ENCODE data around the gene PNCK. TPM values are rescaled to one million over a fixed set of nuclear protein-coding genes. Genes with fewer than 3 reads are reported as not detected.
"Not testable (repeated sequence)": the region's sequence is repeated elsewhere in the genome, so short reads cannot be mapped to it uniquely, and the experiment has no call there.

Gene PNCK
- 0.74 TPM in 1 of 2 replicates, not detected in the other for total RNA-seq (2014; rRNA removed; shearing (Covaris generic))

DNA sequence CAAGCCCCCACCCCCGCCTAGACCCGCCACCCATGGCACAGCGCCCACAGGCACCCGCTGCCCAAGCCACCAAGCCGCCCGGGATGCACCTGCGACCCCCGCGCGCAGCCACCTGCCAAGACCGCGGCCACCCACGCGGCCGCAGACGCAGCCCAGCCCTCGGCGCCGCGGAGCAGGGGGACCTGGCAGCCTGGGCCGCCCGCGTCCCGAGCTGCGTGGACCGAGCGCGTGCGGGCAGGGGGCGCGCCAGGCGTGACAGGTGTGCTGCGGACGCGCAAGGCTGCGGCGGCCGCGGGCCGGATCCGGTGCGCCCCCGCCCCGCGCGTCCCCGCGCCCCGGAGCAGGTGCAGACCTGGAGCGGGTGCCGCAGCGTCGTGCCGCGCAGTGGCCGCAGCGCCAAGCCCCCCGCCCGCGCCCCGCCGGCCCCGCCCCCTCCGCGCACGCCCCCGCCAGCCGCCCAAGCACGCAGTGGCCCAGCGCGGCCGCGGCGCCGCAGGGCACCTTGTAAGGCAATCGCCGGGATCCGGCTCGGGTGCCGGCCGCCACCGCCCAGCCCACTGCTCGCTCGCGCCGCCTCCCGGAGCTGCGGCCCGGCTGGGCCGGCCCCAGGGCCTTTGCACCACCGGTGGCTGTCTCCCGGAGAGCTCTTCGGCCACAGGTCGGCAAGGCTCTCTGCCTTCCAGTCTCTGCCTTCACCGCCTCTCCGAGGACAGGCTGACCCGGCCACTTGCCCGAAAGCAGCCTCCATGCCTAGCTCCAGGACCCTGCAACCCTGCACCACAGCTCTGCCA, at the start of gene PNCK:
PNCK (minus strand) TSS at position 386 of the 791 bp plus-strand sequence. CDS start 737 bp downstream, outside the sequence.
- in situ Hi-C loops (cut with HindIII; ENCODE audit: low sequenced_read_pairs): no loop called here
- DNase-seq (ENCODE audit: low spot score): no peak

DNA sequence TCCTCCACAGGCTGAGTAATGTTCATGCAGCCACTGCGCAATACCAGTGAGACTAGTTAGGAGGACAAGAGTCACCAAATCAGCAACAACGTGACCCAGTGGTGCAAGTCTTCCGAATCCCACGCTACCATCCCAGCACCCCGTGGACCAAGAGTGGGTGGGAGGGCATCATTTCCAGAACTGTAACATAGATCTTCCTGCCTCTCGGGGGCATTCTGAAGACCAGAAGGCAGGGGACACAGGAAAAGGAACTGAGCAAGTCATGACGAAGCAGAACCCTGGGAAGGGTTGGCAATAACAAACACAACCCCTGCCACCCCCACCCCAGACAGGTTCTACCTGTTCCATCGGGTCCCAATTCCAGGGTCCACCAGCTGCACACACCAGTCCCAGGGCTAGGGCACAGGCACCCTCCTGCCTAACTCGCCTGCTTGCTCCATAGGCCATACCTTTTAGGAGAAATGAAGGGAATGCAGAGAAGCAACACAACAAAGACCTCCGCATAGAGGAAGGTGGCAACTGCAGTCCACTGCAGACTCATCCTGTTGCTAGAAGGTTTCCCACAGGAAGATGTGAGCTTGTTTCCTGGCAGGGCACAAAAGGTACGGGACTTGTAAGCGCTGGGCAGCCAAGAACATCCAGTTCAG, 49.2 kb upstream of the PNCK start:
- no peak for DNase-seq (ENCODE audit: low spot score)
- in situ Hi-C loops (cut with HindIII; ENCODE audit: low sequenced_read_pairs): no loop called here

DNA sequence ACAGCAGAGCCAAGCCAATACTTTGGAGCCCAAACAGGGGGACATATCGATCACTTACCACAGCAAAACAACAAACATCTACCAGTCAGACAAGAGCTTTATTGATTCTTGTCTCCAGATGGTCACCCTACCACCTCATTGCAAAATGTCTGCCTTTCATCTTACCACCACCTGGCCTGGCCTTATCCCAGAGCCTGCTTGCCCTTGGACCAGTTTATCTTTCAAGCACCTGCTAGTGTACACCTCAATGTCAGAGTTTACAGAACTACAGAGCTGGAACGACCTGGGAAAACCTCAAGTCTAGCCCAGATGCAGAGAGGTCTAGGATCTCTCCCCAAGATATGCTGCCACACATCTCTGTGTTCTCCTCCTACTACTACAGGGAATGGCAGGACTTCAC, 46.1 kb upstream of the PNCK start:
- in situ Hi-C loops (cut with HindIII; ENCODE audit: low sequenced_read_pairs): no loop called here
- no peak for DNase-seq (ENCODE audit: low spot score)

DNA sequence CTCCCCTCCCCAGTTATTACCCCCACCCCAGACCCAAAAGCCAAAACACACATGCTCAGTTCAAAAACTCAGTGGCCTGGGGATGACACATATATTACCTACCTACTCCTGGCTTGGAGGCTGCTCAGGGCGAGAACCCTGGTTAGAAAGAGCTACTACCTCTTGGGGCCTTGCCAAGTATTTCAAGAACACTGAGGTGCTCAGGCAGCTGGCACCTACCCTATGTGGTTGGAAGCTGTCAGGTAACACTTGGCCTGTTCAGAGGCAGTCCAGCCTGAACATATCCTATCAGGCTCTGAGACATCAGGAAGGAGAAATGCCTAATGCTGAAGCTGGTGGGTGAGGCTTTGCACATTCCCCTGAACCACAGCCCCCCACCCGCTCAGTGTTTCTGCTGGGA, 45.6 kb upstream of the PNCK start:
- in situ Hi-C loops (cut with HindIII; ENCODE audit: low sequenced_read_pairs): no loop called here
- DNase-seq (ENCODE audit: low spot score): no peak

DNA sequence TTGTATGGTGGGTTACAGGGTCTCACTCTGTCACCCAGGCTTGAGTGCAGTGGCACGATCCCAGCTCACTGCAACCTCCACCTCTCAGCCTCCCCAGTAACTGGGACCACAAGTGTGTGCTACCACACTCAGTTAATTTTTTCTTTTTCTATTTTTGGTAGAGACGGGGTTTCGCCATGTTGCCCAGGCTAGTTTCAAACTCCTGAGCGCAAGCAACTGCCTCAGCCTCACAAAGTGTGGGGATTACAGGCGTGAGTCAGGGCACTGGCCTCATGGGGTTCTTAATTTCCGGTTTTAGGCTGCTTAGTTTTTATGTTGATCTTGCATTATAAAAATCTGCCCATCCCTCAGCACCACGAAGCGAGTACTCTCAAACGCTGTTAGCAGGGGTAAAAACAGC, 43.8 kb upstream of the PNCK start:
- in situ Hi-C loops (cut with HindIII; ENCODE audit: low sequenced_read_pairs): no loop called here
- no peak for DNase-seq (ENCODE audit: low spot score)

DNA sequence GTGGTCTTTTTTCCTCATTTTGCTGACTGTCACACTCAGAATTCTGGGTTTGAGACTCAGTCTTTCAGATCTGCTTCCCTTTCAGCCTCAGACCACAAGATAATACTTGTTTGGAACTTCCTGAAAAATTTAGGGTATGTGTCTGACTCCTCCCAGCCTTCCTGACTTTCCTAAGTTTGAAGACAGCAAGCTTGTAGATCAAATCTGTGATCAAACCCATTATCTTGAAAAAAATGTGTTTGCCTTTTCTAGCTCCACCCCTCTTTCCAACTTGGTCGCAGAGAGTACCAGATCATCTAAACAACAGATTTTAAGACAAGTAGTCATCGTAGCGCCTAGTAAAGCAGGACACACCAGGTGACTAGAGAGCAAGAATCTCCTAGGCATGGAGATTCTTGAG, 40.6 kb upstream of the PNCK start:
- in situ Hi-C loops (cut with HindIII; ENCODE audit: low sequenced_read_pairs): no loop called here

DNA sequence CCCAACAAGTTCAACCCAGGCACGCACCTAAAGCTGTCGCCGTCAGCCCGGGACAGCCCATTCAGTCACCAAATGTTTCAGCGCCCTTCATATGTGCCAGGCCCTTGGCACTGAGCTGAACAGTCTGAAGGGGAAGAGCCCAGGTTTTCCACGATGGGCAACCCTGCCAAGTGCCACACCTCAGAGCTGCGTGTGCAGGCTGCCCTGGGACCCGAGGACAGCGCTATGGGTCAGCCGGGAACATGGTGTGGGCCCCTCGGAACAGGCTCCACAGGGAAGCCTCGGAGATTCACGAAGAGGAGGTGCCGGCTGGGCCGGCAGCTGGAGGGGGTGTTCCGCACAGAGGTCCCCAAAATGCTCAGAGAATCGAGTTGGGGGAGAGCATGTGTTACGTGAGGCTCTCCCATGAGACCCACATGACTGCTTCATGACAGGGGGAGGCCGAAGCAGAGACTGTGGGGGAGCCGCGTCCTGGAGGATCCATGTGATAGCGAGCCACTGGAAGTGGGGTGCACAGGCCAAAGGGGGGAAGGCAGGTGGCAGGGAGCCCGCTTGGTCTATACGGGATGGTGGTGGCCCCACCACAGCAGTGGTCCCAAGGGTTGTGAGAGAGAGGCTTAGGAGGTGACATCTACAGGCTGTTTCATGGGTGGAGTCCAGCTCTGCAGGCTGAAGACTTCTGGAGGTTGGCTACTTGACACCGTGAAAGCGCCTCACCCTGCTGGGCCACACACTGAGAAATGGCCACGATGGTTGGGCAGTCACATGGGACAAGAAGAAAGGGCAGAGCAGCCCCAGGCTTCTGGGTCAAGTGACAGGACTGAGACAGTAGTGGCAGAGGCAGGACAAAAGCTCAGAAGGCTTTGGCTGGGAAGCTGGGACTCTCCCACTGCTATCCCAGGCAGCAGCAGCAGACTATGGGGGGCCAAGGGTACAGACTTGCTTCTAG, 36.4 kb upstream of the PNCK start:
- no peak for DNase-seq (ENCODE audit: low spot score)
- in situ Hi-C loops (cut with HindIII; ENCODE audit: low sequenced_read_pairs): no loop called here

More for the DNA sequence above, 40.6 kb upstream of the PNCK start:
- DNase-seq (ENCODE audit: low spot score): no peak

DNA sequence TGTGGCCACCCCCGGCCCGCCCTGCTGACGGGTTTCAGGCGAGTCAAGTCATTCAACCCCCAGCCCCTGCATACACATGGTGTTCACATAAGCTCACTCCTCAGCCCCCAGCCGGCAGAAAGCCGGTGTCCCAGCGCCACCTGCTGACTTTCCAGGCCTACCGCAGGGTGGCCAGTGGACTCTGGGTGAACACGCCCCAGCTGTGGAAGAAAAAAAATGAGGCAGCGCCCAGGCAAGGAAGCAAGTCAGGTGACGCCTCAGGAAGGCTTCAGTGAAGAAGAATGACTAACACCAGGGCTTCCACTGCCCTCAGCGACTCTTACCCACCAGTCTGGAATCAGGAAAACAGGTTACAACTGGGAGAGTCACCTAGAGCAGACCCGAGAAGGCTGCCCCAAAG, 34.8 kb upstream of the PNCK start:
- peak; percentile 59 for DNase-seq (ENCODE audit: low spot score)
- in situ Hi-C loops (cut with HindIII; ENCODE audit: low sequenced_read_pairs): no loop called here

DNA sequence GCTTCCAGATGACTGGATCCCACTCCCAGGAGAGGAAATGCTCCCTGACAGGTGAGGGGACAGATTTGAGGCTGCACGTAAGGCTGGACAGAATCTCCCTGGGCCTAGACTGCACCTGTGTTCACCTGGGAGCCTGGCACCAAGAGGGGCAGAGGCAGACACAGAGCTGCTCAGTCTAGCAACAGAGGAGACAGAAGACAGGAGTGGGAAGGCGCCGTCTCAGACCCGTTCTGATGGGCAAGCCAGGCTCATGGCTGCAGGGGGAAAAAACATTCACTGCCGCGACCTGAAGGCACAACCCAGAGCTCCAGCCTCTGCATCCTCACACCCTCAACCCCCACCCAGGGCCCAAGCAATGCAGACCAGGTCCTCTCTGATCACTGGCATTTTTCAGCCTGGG, 33.8 kb upstream of the PNCK start:
- DNase-seq (ENCODE audit: low spot score): no peak
- in situ Hi-C loops (cut with HindIII; ENCODE audit: low sequenced_read_pairs): no loop called here

DNA sequence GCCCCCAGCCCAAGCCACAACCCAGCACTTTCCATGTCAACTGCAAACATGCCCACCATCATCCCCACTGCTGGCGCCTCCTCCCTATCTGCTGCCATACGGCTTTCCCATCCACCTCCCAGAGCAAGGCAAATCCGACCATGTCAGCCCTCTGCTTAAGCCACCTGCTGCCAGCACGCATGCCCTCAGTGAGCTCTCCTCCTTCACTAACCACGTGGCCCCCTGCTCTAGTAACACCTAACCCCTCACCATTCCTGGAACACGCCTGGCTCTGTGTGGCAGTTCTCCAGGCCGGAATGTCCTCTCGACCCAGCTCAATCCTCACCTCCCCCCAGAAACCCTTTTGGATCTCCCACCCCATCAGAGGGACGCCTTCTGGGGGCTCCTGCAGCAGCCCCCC, 33.2 kb upstream of the PNCK start:
- in situ Hi-C loops (cut with HindIII; ENCODE audit: low sequenced_read_pairs): no loop called here
- DNase-seq (ENCODE audit: low spot score): no peak

DNA sequence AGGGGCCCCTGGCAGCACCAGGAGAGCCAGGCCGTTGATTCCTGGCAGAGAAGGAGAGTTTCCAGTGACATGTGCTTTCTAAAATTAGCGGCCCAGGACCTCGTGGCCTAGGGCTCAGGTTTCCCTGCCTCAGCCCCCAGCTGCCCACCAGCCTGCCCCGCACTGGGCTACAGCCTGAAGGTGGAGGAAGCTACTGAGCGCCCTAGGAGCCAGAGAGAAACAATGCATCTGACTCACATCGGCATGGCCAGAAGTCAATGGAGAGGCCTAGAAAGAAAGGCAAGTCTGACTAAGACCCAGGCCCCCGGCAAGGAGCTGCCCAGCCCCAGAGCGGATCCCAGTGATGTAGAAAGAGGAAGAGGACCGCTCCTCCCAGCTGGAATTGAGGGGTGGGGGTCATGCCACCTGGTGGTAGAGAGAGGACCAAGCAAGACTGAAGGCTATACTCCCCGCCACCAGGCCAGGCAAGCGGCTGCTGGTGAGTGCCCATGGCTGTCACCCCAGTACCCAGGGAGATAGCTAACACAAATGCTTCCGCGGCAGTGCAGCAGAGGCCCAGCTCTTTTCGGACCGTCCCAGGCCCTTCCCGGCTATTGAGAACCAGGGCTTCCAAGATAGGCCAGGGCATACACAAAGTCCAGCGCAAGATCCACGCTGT, 31.9 kb upstream of the PNCK start:
- DNase-seq (ENCODE audit: low spot score); in situ Hi-C loops (cut with HindIII; ENCODE audit: low sequenced_read_pairs): not testable (repeated sequence)

DNA sequence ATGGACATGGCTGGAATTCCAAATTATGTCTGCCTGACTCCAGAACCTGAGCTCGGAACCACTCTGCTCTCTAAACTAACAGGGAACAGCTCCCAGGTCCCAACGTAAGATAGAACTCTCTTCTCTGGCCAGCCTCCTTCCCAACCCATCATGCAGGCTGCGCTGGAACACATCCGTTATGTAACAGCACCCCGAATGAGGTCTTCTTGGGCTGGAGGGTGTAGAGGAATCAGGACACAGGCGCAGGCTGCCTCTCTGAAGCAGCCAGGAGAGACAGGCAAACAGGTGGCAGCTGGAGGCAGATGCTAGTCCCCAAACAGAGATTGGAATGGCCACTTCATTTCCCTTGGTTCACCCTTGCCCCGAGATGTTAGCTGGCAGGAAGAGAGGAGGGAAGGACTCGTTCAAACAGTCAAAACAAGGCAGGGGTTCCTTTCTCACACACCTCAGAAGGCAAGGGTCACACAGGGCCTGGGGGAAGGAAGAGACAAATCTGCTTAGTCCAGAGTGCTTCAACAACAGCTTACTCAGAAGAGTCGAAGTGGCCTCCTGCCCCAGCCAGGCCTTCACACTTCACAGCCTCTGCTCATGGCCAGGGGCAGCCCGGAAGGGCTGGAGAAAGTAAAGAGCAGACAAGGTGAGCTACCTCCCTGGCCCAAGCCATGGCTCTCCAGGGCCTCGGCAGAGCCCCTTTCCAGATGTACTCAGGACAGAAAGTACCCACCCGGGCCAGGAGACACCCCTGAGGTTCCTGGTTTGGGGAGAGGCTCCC, 31.2 kb upstream of the PNCK start:
- DNase-seq (ENCODE audit: low spot score): peak; percentile 57
- in situ Hi-C loops (cut with HindIII; ENCODE audit: low sequenced_read_pairs): not testable (repeated sequence)

DNA sequence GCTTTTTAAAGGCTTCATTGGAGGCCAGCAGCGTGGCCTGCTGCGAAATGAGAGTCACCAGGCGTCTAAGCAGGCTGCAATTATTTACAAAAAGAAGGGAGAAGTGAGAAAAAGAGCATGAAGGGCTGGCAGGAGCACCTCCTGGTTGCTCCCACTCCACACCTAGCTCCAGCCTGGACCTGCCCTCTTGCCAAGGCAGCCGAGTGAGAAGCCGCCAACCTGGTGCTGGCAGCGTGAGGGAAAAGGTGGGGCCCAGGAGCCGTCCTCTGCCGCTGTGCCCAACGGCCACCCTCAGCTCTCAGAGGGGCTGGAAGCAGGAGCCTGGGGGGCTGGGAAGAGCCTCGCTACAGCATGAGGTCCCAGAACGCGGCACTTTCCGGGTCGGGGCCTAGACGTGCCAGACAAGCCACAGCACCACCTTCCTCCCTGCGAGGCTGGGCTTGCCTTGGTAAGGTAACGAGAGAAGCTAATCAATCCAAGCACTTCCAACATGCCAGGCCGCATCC, 30.5 kb upstream of the PNCK start:
- in situ Hi-C loops (cut with HindIII; ENCODE audit: low sequenced_read_pairs): no loop called here
- DNase-seq (ENCODE audit: low spot score): peak; percentile 39

DNA sequence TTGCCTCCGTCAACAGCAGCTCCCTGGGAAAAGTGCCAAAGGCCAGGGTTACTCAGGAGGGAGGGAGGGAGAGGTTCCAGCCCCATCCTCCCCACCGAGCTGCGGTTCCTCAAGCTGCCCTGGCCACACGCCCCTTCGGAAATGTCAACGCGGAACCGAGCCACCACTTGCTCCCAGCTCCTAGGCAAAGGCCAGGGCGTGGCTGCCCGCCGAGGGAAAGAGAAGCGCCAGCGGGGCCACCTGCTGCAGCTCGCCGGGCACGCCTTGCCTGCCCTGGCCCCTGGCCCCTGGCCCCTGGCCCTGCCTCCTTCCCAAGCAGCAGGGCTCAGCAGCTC, 29.4 kb upstream of the PNCK start:
- peak; percentile 32 for DNase-seq (ENCODE audit: low spot score)
- in situ Hi-C loops (cut with HindIII; ENCODE audit: low sequenced_read_pairs): no loop called here

DNA sequence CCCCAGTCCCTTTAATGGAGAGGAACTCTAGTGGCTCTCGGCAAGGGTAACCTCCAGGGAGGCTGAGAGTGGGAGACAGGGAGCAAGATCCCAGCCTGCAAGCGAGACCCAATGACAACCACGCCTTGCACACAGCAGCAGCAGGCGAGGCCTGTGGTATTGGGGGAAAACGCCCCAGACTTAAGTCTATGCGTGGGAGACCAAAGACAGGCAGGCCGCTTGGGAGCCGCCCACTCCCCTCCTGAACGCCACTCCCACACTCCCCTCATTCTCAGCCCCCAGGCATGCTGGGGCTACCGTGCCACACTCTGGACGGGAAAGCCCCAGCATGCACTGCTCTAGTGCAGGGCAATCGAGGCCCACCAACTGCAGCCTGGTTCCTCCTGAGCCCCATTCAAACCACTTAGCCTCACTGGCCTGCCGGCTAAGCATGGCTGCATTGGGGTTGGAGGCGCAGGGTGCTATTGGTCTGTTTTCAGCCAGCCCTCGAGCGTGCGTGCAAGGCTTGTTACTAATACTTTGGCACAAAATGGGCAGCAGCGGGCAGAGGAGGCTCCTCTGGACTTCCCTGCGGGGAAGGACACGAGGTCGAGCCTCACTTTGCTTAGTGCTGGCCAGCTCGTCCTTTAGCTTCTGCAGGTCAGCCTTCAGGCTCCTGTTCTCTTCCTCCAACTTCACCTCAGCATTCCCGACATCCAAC, 28.9 kb upstream of the PNCK start:
- no peak for DNase-seq (ENCODE audit: low spot score)
- in situ Hi-C loops (cut with HindIII; ENCODE audit: low sequenced_read_pairs): no loop called here

DNA sequence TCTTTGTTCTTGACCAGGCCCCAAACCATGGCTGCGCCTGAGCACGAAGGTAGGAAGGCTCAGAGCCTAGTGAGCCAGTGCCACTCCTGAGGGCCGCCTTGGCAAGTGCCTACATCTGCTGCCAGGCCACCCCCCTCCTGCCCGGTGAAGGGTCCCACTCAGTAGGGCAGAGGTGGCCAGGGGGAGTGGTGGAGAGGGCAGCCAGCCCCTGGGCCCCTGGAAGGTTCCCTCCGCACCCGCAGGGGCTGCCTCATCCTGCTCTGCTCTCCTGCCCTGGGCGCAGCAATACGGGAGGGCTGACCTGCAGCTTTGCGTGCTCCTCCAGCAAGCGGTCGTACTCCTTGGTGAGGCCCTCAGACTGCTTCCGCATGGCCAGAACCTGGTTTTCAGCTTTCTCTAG, 28.1 kb upstream of the PNCK start:
- in situ Hi-C loops (cut with HindIII; ENCODE audit: low sequenced_read_pairs): no loop called here
- DNase-seq (ENCODE audit: low spot score): no peak

DNA sequence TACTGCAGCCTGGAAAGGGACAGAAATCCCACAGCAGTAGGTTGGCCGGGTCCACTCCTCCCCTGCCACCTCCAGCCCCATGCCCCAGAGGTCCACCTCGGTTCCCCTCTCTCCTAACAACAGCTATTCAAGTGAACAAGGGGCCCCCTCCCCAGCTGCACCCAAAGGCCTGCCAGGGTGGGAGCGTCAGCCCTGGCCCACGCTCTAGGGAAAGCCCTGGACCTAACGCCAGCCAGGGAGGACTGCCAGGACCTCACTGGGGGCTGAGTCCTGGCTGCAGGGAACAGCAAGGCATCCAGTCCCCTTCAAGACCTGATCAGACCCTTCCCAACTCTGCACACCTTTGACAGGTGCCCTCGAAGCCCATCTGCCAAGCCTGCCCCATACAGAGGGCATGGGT, 27.4 kb upstream of the PNCK start:
- in situ Hi-C loops (cut with HindIII; ENCODE audit: low sequenced_read_pairs): no loop called here
- no peak for DNase-seq (ENCODE audit: low spot score)

DNA sequence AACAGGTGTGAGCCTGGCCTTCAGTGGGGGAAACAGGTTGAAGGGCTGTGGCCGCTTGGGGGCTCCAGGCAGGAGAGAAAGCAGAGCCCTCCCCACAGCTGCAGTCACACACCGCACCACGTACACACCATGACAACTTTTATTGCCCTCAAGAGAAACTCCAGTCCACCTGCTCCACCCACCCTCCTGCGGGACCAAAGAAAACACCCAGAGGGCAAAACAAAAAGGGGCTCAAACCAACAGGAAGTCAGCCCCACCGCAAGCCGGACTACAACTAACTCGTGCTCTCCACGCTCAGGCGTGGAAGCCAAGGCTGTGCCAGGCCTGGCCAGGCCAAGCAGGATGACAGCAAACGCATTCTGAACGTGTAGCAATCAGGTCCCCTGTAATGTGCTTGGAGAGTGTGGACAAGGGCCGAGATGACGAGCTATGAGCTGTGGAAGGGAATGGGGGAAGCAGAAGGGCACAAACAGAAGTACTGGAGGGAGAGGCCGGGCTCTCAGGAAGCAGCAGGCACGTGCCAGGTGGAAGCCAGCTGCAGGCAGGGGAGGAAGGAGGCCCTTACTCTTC, 26.8 kb upstream of the PNCK start:
- in situ Hi-C loops (cut with HindIII; ENCODE audit: low sequenced_read_pairs): no loop called here
- no peak for DNase-seq (ENCODE audit: low spot score)
